VCaP (cell line): ENCODE results near the gene RBBP9.

ENCODE experiments used
- H3K27ac ChIP-seq: fragments of 450-650 bp; 2 replicates; pipeline ENCODE4 v1.5.1; 2017
- CTCF ChIP-seq: fragments of 450-650 bp; conservative IDR thresholded peaks from 2 replicates; pipeline ENCODE4 v1.5.1; 2017; ENCODE audit warnings: mild to moderate bottlenecking, moderate library complexity

RBBP9 gene

GRCh38 chr20:18496740-18497592, at the start of gene RBBP9:
Gene RBBP9 (minus strand): TSS chr20:18497225. CDS start chr20:18497167, 58 bp downstream.
- peak within 1 kb of the TSS; percentile 76 for H3K27ac ChIP-seq
- no peak for TF ChIP-seq CTCF

- TF ChIP-seq CTCF = no peak
Observed at GRCh38 chr20:18545566-18545965, 48.5 kb upstream of the RBBP9 start.

GRCh38 chr20:18543932-18544331, 46.9 kb upstream of the RBBP9 start:
- peak overlapping the region; percentile 98 for H3K27ac ChIP-seq

More at GRCh38 chr20:18545566-18545965, 48.5 kb upstream of the RBBP9 start:
- H3K27ac ChIP-seq = peak overlapping the region; percentile 98

GRCh38 chr20:18543216-18543615, 46.2 kb upstream of the RBBP9 start:
- no peak for TF ChIP-seq CTCF
- peak overlapping the region; percentile 98 for H3K27ac ChIP-seq

More at GRCh38 chr20:18543932-18544331, 46.9 kb upstream of the RBBP9 start:
- no peak for TF ChIP-seq CTCF

GRCh38 chr20:18541741-18542140, 44.7 kb upstream of the RBBP9 start:
- no peak for TF ChIP-seq CTCF
- H3K27ac ChIP-seq = peak overlapping the region; percentile 98

- H3K27ac ChIP-seq = no peak overlapping the region
Observed at GRCh38 chr20:18537651-18538050, 40.6 kb upstream of the RBBP9 start.

More at GRCh38 chr20:18537651-18538050, 40.6 kb upstream of the RBBP9 start:
- no peak for TF ChIP-seq CTCF
